ENCODE measurements around the gene UBE2E2.

UBE2E2 gene

GRCh38 chr3:23633261-23633960 is 430.3 kb downstream of the UBE2E2 start:
- TF ChIP-seq CTCF (IDR thresholded peaks at IDR 0.05; ENCODE audit: extremely low read depth, missing control alignments) = no peak
- no peak for DNase-seq (ENCODE audit: low spot score)

GRCh38 chr3:23637339-23637738 is 434.2 kb downstream of the UBE2E2 start:
- no peak for DNase-seq (ENCODE audit: low spot score)
- no peak for TF ChIP-seq CTCF (IDR thresholded peaks at IDR 0.05; ENCODE audit: extremely low read depth, missing control alignments)

- no peak for DNase-seq (ENCODE audit: low spot score)
- no peak for TF ChIP-seq CTCF (IDR thresholded peaks at IDR 0.05; ENCODE audit: extremely low read depth, missing control alignments)
Observed at GRCh38 chr3:23640471-23641146, 437.5 kb downstream of the UBE2E2 start.
